Gastroesophageal sphincter (tissue), 4 donors: ENCODE data around the gene LMNTD1. TPM values are rescaled to one million over a fixed set of nuclear protein-coding genes. Genes with fewer than 3 reads are reported as not detected.

Experiments
- ATAC-seq: fragments of 150-250 bp; one replicate; pipeline ENCODE4 v1.9.1; 2016; ENCODE audit warnings: mild to moderate bottlenecking, moderate library complexity
- H3K27ac ChIP-seq, 4 donors: fragments of 200-600 bp; sonication (generic) in 3 of 4; 1 replicate in 3 of 4; 2 replicates in 1 of 4; pipeline ENCODE4 v1.5.1; 2016 to 2019
- H3K27me3 ChIP-seq: fragments of 200-600 bp; sonication (generic); one replicate; pipeline ENCODE4 v1.5.1; 2019
- H3K36me3 ChIP-seq, 2 donors: fragments of 200-600 bp; sonication (generic); one replicate each; pipeline ENCODE4 v1.5.1; 2019; ENCODE audit warnings: control low read depth in 1 of 2
- H3K4me1 ChIP-seq, 3 donors: fragments of 200-600 bp; sonication (generic); 1 replicate in 2 of 3; 2 replicates in 1 of 3; pipeline ENCODE4 v1.5.1; 2016 to 2019; ENCODE audit warnings: control low read depth in 2 of 3
- H3K4me3 ChIP-seq, 2 donors: fragments of 200-600 bp; sonication (generic); one replicate each; pipeline ENCODE4 v1.5.1; 2019; ENCODE audit warnings: mild to moderate bottlenecking in 1 of 2, moderate library complexity in 1 of 2
- H3K9me3 ChIP-seq, 3 donors: fragments of 200-600 bp; sonication (generic); one replicate each; pipeline ENCODE4 v1.5.1; 2017 to 2019; ENCODE audit warnings: control low read depth in 2 of 3
- CTCF ChIP-seq, 4 experiments: fragments of 200-600 bp in 2 of 4; fragments of 450-650 bp in 2 of 4; sonication (generic) in 1 of 4; IDR thresholded peaks; one replicate each; pipeline ENCODE4 v1.5.1; 2017 to 2019; ENCODE audit warnings: antibody characterized with exemption in 4 of 4, mild to moderate bottlenecking in 2 of 4, moderate library complexity in 2 of 4
- EP300 ChIP-seq: sonication (generic); formaldehyde crosslinking; IDR thresholded peaks from one replicate; pipeline ENCODE4 v1.6.1; 2017; ENCODE audit warnings: antibody characterized with exemption, mild to moderate bottlenecking
- POLR2A ChIP-seq, 2 donors: fragments of 450-650 bp; IDR thresholded peaks; one replicate each; pipeline ENCODE4 v1.6.1; 2017; ENCODE audit warnings: antibody characterized with exemption in 2 of 2, mild to moderate bottlenecking in 2 of 2, moderate library complexity in 1 of 2
- POLR2AphosphoS5 ChIP-seq: sonication (generic); formaldehyde crosslinking; IDR thresholded peaks from one replicate; pipeline ENCODE4 v1.6.1; 2017; ENCODE audit warnings: antibody characterized with exemption
- WGBS, 2 donors: methylation state at CpG; one replicate each; pipeline ENCODE4 v1.1.5; 2018; ENCODE audit warnings: low coverage in 1 of 2; 5-methylcytosine and 5-hydroxymethylcytosine counted together
- total RNA-seq, 4 donors: library from RNA; depleted of rRNA; stranded (reverse); fragments of >200 nt; gene quantifications; one replicate each; pipeline ENCODE4 v1.1.0, GENCODE V29; 2016

Gene LMNTD1
- total RNA-seq, 4 donors from 2014 or later: 1.2 TPM; not detected in 3

GRCh38 chr12:25521625-25522256 lies 31.3 kb downstream of the LMNTD1 start:
- no peak for ATAC-seq
- Histone ChIP-seq H3K9me3 (no peaks in the 10 kb centered on the region), H3K4me1 (peaks cover 0 to 3% (median 0%) of the 10 kb centered on the region in 3 donors), H3K36me3 (no peaks in the 10 kb centered on the region), H3K27me3 (no peaks in the 10 kb centered on the region), H3K27ac (no peak overlapping the region), H3K4me3 (no peak overlapping the region)
- TF ChIP-seq EP300: no peak
- no peak for TF ChIP-seq POLR2A (IDR thresholded peaks at IDR 0.05)
- no peak for TF ChIP-seq POLR2AphosphoS5
- no peak for TF ChIP-seq CTCF (IDR thresholded peaks at IDR 0.05)
- WGBS, 2 donors: 67 to 69% methylated on average over 5 of the region's 5 CpGs

GRCh38 chr12:25518512-25518911 lies 34.6 kb downstream of the LMNTD1 start:
- WGBS, 2 donors: 71 to 78% methylated on average over 1 to 5 of the region's 5 CpGs
- Histone ChIP-seq H3K36me3 (no peaks in the 10 kb centered on the region), H3K27me3 (no peaks in the 10 kb centered on the region), H3K4me1 (no peaks in the 10 kb centered on the region), H3K27ac (no peak overlapping the region), H3K9me3 (no peaks in the 10 kb centered on the region), H3K4me3 (no peak overlapping the region)
- no peak for TF ChIP-seq CTCF (IDR thresholded peaks at IDR 0.05)
- TF ChIP-seq POLR2AphosphoS5: no peak
- ATAC-seq: no peak

- no peak for ATAC-seq
- WGBS, 2 donors: 63 to 67% methylated on average over 1 of the region's 1 CpG
- no peaks in the 10 kb centered on the region for H3K36me3 ChIP-seq
- no peaks in the 10 kb centered on the region for H3K27me3 ChIP-seq
- H3K4me1 ChIP-seq: no peaks in the 10 kb centered on the region
- TF ChIP-seq CTCF (IDR thresholded peaks at IDR 0.05): no peak
- no peak for TF ChIP-seq POLR2AphosphoS5
- no peak for TF ChIP-seq POLR2A (IDR thresholded peaks at IDR 0.05)
- no peak for TF ChIP-seq EP300
- no peaks in the 10 kb centered on the region for H3K9me3 ChIP-seq
- H3K27ac ChIP-seq: no peak overlapping the region
- H3K4me3 ChIP-seq: no peak overlapping the region
Observed at GRCh38 chr12:25504744-25505143, 48.3 kb downstream of the LMNTD1 start.

- no peaks in the 10 kb centered on the region for H3K36me3 ChIP-seq
- H3K4me3 ChIP-seq: no peak overlapping the region
- H3K4me1 ChIP-seq: no peaks in the 10 kb centered on the region
- H3K27me3 ChIP-seq: no peaks in the 10 kb centered on the region
- H3K27ac ChIP-seq: no peak overlapping the region
- ATAC-seq: no peak
- peaks cover 0 to 3% (median 0%) of the 10 kb centered on the region in 3 donors for H3K9me3 ChIP-seq
- TF ChIP-seq POLR2AphosphoS5: no peak
- TF ChIP-seq CTCF (IDR thresholded peaks at IDR 0.05): no peak
- no peak for TF ChIP-seq POLR2A (IDR thresholded peaks at IDR 0.05)
- no peak for TF ChIP-seq EP300
Observed at GRCh38 chr12:25503666-25504065, 49.4 kb downstream of the LMNTD1 start.

GRCh38 chr12:25502596-25502995 lies 50.5 kb downstream of the LMNTD1 start:
- 92 to 100% methylated on average over 1 of the region's 1 CpG for WGBS, 2 donors
- TF ChIP-seq POLR2A (IDR thresholded peaks at IDR 0.05) (no peak), POLR2AphosphoS5 (no peak), EP300 (no peak), CTCF (IDR thresholded peaks at IDR 0.05) (no peak)
- Histone ChIP-seq H3K27ac (no peak overlapping the region), H3K36me3 (no peaks in the 10 kb centered on the region), H3K4me3 (no peak overlapping the region), H3K27me3 (no peaks in the 10 kb centered on the region), H3K9me3 (peaks cover 0 to 8% (median 0%) of the 10 kb centered on the region in 3 donors), H3K4me1 (no peaks in the 10 kb centered on the region)
- no peak for ATAC-seq
